HG02884 (cell line): Measurements from ENCODE around the gene ATP5ME.
"Not testable (repeated sequence)": the region's sequence is repeated elsewhere in the genome, so short reads cannot be mapped to it uniquely, and the experiment has no call there.

Source experiments
- ATAC-seq: cut with Tn5 transposase; IDR thresholded peaks from one replicate; pipeline ENCODE4 v1.9.1; 2021; ENCODE audit warnings: mild to moderate bottlenecking, moderate library complexity; ENCODE audit not compliant: unreplicated experiment

The ATP5ME gene

GRCh38 chr4:705278-706082 is 31.4 kb upstream of the ATP5ME start, which contains the start of gene PCGF3:
TSS of gene PCGF3 (plus strand) at chr4:705832. CDS start at chr4:733681, 27,849 bp downstream.
- peak; percentile 95 for ATAC-seq

DNA sequence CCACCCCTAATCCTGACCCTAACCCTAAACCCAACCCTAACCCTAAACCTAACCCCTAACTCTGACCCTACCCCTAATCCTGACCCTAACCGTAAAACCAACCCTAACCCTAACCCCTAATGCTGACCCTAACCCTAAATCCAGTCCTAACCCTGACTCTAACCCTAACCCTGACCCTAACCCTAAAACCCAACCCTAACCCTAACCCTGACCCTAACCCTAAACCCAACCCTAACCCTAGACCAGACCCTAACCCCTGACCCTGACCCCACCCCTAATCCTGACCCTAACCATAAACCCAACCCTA is 30.8 kb upstream of the ATP5ME start:
- no peak for ATAC-seq

DNA sequence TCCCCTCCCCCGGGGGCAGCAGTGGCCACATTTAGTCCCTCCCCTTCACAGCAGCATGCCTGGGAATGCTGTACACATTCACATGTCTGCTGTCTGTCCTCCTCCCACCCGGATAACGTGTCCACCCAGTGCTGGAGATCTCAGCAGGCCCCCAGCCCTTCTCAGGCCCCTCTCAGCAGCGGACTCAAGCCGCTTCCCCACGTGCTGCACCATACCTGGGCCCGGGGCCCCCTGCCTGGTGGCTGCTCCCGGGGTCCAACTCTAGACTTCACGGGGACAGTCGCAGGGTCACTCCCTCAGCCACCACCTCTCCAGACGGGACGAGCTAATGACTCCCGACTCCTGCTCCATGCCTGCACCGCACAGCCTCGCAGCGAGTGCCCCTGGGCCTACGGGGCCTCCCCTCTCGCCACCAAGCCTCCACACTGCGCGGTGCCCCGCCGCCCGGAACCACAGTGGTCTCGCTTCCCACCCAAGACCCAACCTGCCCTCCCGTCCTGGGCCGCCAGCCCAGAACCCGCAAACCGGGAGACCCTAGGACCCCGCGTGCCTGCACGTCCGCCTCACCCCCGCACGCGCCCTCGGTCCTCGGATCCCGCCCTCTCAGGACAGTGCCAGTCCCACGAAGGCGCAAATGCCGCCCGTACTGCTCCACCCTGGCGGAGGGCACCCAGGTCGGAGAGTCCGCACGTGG is 30.3 kb upstream of the ATP5ME start:
- ATAC-seq: no peak

DNA sequence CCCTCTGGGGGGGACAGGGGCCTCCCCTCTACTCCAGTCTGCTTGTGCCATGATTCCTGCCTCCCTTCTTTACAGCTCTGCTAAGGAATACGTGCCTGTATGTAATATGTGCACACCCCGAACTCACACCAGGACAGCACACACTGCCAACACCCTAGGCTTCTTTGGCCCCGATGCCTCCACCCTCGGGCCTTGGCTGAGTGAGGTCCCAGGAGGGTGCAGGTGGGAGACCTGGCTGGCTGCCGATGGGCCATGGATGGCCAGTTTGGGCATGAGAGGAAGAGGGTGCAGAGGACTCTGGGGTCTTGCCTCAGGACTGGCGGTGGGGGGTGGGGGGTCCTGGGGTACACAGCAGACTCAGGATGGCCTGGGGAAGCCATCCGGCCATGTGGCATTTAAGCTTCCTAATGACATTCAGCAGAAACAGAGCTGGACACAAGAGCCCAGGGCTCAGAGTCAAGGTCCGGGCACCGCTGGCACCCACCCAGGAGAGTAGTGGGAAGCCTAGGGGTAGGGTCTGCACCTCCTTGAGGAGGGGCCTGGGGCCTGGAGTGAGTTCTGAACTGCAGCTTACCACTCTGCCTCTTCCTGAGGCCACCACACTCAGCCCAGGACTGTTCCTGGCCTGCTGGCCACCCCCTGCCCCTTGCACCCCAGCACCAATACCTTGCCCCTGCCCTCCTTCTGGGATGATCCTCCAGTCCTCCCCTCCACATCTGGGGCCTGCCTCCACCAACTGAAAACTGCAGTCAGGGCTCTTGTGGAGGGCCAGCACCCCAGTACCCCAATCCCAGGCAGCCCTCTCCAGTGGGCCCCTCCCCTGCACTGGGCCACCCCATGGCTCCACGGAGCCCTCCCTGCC is 29.5 kb upstream of the ATP5ME start:
- no peak for ATAC-seq

- no peak for ATAC-seq
These were observed 28.6 kb upstream of the ATP5ME start for GRCh38 chr4:702618-703048.

DNA sequence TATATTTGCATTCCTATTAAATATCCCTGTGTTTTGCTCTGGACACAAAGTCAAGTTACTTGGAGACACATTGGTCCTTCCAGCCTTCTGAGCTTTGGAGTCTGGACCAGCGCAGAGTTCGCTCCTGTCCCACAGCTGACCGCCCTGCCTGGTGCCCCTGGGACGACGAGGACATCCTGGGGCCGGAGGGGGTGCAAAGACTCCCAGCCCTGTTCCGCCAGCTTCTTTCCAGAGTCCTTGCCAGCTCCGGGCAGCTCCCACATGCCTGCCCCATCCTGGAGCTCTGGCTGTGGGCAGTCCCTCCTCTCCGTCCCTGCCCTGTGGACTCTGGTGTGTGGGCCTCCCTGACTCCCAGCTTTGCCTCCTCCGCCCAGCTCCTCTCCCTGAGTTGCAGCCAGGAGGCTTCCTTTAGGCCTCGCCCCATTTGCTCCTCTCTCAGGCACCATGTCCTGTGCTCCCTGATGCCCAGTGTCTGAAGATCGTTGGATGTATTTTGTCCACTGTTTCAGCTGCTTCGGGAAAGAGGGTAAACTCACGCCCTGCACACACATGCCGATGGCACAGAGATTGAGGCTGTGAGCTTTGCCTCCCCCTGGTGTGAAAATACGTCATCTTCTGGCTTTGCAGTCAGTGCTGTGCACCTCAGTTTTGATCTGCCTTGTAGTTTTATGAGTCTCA is 26.6 kb upstream of the ATP5ME start:
- ATAC-seq: no peak

DNA sequence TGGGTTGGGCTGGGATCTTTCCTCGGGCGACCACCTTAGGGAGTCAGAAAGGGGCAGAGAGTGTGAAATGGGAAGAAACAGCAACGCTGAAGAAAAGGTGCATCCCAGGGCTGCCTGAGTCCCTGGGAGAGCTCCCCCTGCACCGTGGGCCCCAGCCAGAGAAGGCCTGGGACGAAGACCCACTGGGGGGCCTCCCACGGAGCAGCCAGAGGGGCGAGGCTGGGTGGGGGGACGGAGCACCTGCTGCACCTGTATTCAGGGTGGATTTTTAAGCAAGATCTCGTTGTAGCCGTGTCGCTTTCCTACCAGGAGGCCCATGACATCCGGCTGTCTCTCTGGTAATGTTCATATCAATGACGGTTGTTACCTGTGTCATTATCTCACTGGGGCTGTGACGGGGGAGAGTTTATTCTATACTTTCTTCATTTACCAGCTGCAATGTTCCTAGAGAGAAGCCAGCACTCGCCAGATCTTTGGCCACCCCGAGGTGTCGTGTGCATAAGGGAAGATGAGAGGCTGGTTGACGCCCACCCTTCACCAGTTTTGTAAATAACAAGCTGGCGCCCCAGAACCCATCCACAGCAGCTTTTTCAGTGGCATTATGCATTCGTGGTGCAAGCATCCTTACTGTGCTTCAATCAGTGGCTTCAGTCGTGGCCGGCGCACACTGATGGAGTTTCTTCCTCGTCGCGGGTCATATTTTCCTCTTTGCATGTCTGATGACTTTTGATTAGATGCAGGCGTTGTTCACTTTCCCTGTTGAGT is 25.9 kb upstream of the ATP5ME start:
- no peak for ATAC-seq

GRCh38 chr4:694341-694940 is 20.4 kb upstream of the ATP5ME start:
- ATAC-seq: not testable (repeated sequence)

DNA sequence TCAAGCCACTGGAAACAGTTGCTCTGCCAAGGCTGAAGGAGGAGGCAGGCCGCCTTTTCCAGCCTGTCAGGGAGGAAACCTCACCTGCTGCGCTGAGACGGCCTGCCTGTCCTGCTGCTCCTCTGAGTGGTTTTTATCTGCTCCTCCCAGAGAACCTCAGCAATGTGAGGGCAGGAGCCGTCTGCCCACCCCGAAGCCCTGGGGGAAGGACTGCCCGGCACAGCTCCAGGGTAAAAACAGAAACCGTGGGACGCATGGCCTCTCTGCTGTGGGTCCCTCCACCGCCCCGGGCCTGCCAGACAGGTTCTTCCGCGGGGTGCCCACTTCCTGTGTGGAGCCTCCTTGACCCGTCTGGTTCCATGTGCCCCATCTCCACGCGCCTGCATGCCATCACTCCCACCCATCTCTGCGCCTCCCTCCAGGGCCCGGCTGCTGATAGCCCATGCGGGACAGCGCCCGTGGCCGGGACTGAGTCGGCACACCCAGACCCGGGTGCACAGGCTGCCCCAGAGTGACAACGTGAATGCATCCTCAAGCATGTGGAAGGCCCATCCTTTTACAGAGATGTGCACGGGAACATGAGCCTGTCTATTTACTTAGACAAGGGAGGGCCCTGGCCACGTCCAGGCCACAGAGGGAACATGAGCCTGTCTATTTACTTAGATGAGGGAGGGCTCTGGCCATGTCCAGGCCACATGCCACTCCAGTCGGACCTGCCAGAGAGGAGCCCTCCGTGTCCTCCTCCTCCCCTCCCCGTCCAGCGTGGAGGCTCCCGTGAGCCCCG is 18.9 kb upstream of the ATP5ME start:
- ATAC-seq: no peak

- ATAC-seq: no peak
These were observed 15.6 kb upstream of the ATP5ME start for GRCh38 chr4:689723-690122.

- no peak for ATAC-seq
These were observed 15.0 kb upstream of the ATP5ME start, which contains the start of gene SLC49A3 for GRCh38 chr4:688854-689681. TSS of gene SLC49A3 (minus strand) at chr4:689151. CDS start at chr4:689127, 24 bp downstream.

- ATAC-seq: no peak
These were observed 14.1 kb upstream of the ATP5ME start for GRCh38 chr4:687971-688853.

DNA sequence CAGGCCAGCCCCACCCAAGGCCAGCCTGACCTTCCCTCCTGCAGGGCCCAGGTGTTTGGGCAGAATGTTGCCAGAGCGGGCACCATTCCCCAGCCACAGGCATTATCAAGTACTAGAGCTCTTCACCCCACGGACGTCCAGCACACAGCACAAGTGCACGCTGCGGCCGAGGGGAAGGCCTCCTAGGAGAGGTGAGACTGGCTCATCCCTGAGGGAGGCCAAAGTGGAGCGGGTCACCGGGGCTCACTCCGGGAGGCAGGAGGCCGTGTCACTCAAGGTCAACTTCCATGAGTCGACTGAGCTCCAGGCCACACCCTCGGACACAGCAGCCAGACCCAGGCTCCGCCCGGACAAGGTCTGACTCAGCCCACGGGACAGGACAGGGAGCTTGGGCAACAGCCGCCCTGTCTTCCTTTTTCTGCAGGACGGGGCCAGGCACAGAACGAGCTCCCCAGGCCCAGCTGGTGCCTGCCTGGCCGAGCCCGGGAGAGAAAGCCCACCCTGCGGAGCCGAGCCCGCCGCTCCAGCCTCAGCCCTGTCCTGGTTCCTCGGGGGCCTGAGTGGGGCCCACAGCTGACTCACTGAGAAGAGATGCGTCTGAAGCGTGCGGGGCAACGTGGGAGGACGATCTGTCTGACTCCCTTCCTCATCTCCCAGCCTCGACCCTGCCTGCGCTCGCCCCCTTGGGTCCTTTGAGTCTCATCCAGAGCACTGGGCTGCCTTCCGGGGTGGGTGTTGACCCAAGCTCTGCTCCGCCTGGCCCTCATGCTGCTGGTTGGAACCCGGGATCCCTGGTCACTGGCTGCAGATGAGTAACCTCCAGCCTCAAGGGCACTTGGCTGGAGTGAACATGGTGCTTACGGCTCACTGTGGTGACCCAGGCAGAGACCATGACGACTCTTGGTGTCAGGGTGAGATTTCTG is 13.2 kb upstream of the ATP5ME start:
- no peak for ATAC-seq

GRCh38 chr4:686413-687040 is 12.5 kb upstream of the ATP5ME start:
- ATAC-seq: no peak

DNA sequence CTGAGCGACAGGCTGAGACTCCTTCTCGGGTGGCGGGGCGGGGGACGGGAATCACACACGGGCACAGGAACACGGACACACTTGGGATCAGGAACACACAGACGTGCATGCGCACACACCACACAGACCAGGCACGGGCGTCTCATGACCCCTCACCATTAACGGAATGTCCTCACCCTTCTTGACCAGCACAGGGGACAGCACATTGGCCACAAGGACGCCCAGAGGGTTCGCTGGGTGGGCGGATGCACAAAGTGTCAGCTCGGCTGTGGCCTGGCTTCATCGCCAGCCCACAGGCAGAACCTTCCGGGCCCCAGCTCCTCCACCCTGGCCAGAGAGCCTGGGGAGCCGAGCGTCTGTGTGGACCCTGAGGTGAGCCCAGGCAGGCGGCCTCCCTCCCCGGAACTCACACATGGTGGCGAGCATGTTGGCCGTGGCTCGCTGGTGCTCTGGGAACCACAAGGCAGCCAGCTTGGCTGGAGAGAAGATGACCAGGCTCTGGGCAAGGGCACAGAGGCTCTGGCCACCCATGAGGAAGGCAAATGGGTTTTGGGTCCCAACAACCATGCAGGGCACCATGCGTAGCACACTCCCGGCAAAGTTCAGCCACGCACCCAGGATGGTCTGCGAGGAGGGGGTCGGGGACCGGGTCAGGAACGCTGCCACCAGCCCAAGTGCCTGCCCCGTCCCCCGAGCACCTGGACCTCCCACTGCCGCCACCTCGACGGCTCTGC is 11.8 kb upstream of the ATP5ME start:
- no peak for ATAC-seq
